HCT116 (cell line): ENCODE data around the gene PI16.

Source experiments
- CTCF ChIP-seq, 3 experiments: fragments of 200-600 bp in 1 of 3; sonication (generic) in 1 of 3; IDR thresholded peaks in 2 of 3; conservative IDR thresholded peaks in 1 of 3; 2 replicates each; pipeline ENCODE4 v1.5.1; 2012 to 2017; ENCODE audit warnings: low read depth in 2 of 3, low read length in 2 of 3, antibody characterized with exemption in 1 of 3, borderline replicate concordance in 1 of 3, control low read depth in 1 of 3, mild to moderate bottlenecking in 1 of 3, mixed read lengths in 1 of 3, mixed run types in 1 of 3, moderate library complexity in 1 of 3; ENCODE audit not compliant: insufficient read depth in 1 of 3
- EZH2phosphoT487 ChIP-seq: fragments of 200-600 bp; IDR thresholded peaks from 2 replicates; pipeline ENCODE4 v1.6.1; 2018; ENCODE audit warnings: antibody characterized with exemption, borderline replicate concordance
- POLR2A ChIP-seq: IDR thresholded peaks from 2 replicates; pipeline ENCODE4 v1.7.0; 2011; ENCODE audit warnings: borderline replicate concordance; ENCODE audit not compliant: insufficient read depth, insufficient read length; ENCODE audit errors: extremely low read depth
- POLR2AphosphoS5 ChIP-seq: IDR thresholded peaks from 2 replicates; pipeline ENCODE4 v1.6.1; 2011; ENCODE audit warnings: mild to moderate bottlenecking, low read depth, low read length, moderate library complexity
- RAD21 ChIP-seq: IDR thresholded peaks from 2 replicates; pipeline ENCODE4 v1.6.1; 2012; ENCODE audit warnings: low read depth, mild to moderate bottlenecking
- SIN3A ChIP-seq: IDR thresholded peaks from 2 replicates; pipeline ENCODE4 v1.6.1; 2012; ENCODE audit warnings: low read depth
- SP1 ChIP-seq: IDR thresholded peaks from 2 replicates; pipeline ENCODE4 v1.6.1; 2012; ENCODE audit warnings: low read depth

GRCh38 chr6:36975231-36976006 lies 20.9 kb downstream of the PI16 start:
- TF ChIP-seq RAD21 = no peak
- no peak for TF ChIP-seq SIN3A
- TF ChIP-seq CTCF (IDR thresholded peaks at IDR 0.05 in 2 of 3, conservative IDR thresholded peaks at IDR 0.05 in 1 of 3; ENCODE audit: borderline replicate concordance in 1 of 3, insufficient read depth in 1 of 3, low read depth in 2 of 3, low read length in 2 of 3) = no peak
- TF ChIP-seq POLR2AphosphoS5 = no peak
- TF ChIP-seq POLR2A = no peak
- TF ChIP-seq EZH2phosphoT487 = no peak
- TF ChIP-seq SP1 = no peak
